Stimulated activated CD4-positive, alpha-beta T cell treated with anti-CD3 and anti-CD28 coated beads, Interleukin-12 subunit alpha, Interleukin-12 subunit beta, amount 100 ng/mL, for 4 hours (primary cell): ENCODE measurements around the gene ACTL10.
A peak's percentile ranks its signal among the peaks of the same experiment; 100 is the strongest.

ENCODE experiments used
- DNase-seq: peaks from one replicate; pipeline ENCODE4 v3.0.0-alpha.2; 2020

ACTL10 gene

GRCh38 chr20:33664085-33664761, 2.5 kb upstream of the ACTL10 start:
- DNase-seq: no peak

- DNase-seq: no peak
Observed at GRCh38 chr20:33664762-33665144, 2.0 kb upstream of the ACTL10 start.

- peak; percentile 45 for DNase-seq
Observed at GRCh38 chr20:33667245-33667675, 517 bp downstream of the ACTL10 start.

- DNase-seq: peak; percentile 69
Observed at GRCh38 chr20:33667676-33668465, 1.1 kb downstream of the ACTL10 start.

- DNase-seq: no peak
Observed at GRCh38 chr20:33668466-33669155, 1.9 kb downstream of the ACTL10 start.

DNA sequence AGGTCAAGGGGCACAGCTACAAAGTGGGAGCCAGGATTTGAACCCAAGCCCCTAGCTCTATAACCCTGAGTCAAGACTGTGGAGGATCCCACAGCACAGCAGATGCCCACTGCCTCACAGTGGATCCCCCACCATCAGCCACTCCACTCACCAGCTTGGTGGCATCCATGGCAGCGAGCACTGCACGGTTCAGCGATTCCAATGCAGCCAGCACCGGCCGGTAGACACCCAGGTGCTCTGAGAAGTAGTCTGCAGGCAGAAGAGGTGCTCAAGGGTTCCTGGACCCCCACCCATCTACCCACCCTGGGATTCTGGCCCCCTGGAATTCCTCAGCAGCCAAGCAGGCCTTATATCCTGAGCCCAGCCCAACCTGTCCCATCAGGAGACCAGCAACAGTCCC, 2.5 kb downstream of the ACTL10 start:
- no peak for DNase-seq

GRCh38 chr20:33669873-33670640, 3.3 kb downstream of the ACTL10 start:
- DNase-seq: no peak

- DNase-seq: no peak
Observed at GRCh38 chr20:33670715-33671499, 4.2 kb downstream of the ACTL10 start.

- no peak for DNase-seq
Observed at GRCh38 chr20:33671573-33672288, 5.0 kb downstream of the ACTL10 start.

GRCh38 chr20:33672426-33673113, 5.8 kb downstream of the ACTL10 start:
- DNase-seq: no peak

- no peak for DNase-seq
Observed at GRCh38 chr20:33673114-33673409, 6.3 kb downstream of the ACTL10 start.

- DNase-seq: no peak
Observed at GRCh38 chr20:33673410-33674293, 6.9 kb downstream of the ACTL10 start.

- peak; percentile 67 for DNase-seq
Observed at GRCh38 chr20:33674294-33675135, 7.8 kb downstream of the ACTL10 start, which contains the start of gene NECAB3. Gene NECAB3, minus strand, starts transcription at chr20:33674428. Its CDS starts 76 bp downstream, at chr20:33674352.

DNA sequence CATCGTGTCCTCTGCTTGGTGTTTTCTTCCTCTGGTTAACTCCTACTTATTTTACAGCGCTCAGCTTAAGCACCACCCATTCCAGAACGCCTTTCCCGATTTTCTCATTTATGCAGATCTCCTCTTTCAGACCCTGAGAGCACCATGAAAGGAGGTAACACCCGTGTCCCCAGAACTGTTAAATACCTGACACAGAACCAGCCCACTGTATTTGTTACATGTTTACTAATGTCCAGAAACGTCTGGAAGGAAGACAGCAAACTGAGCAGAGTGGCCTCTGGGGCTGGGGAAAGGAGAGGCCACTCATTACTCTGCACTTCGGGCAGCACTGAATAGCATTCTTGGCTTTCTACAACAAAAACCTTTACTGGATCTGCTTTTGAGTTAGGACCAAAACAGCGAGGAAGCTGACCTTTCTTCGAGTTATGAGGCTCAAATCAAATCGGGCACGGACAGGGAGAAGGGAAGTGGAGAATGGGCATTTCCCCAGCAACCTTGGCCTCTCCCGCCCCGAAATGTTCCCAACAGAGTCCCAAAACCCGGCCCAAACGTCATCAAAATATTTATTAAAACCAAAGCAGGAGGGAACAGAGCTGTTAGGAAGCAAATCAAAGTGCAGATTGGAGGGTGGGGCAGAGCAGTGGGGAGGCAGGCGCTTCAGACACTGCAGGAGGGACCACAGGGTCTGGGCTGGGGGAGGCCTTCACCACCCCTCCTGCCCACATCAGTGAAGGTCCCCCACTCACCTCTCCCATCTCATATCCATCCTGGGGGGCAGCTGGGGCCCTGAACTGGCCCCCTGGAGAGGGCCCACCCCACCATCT, 8.6 kb downstream of the ACTL10 start:
- DNase-seq: no peak

DNA sequence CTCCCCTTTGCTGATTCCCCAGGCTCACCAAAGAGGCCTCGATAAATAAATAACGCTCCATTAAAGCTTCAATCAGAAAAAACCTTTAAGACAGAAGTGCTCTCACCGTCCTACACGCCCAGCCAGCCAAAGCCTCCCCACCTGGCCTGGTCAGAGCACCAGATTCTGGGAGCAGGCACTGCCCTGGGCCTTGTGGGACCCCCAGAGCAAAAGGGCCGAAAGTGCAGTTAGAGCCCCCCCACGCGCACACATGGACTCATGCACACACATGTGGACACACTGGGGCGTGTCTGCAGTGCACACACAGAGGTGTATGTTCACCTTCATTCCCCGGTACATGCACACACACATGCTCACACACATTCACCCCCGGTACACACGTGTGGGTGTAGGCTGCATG, 9.4 kb downstream of the ACTL10 start:
- no peak for DNase-seq

DNA sequence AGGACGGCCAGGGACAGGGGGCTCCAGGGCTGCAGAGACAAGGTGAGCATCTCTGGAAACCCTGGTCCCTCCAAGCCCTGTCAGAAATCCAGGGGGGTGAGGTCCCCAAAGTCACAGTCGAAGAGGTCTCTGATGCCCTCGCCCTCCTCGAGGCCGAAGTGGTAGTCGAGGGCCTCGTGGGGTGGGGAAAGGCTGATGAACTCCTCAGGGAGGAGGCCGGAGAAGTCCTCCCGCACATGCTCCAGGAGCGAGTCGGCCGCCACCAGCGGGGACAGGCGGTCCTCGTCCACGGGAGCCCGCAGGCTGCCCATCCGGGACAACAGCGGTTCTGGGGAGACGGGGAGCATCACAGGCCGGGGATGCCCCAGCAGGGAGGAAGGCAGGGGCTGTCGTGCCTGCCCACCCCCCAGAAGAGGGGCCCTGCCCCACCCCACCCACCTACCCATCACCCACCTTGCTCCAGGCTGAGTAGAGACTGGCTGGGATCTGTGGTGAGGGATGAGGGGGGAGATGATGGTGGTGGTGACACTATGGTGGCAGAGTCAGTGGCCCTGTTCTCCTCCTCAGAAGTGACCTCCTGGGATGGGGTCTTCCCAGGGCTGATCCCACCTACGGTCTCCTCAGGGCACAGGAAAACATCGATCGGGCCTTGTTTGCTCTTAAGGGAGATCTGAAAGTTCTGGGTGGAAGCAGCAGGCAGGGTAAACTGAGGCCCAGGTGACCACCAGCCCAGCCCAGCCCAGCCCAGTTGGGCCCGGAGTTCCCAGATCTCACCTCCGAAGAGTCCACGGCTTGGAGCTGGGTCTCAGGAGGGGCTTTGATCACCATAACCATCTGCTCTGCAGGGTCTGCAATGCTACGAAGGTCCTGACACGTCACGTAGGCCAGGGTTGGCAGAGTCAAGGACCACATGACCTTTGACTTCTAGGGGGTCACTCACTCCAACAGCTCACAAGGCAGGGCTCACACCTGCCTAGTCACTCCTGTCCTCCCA, 10.2 kb downstream of the ACTL10 start:
- no peak for DNase-seq
